ENCODE measurements around the gene UBXN1.

- TF ChIP-seq CTCF (conservative IDR thresholded peaks at IDR 0.05) (no peak), EZH2 (IDR thresholded peaks at IDR 0.05; ENCODE audit: low read depth) (no peak)
Measured at GRCh38 chr11:62669420-62670161, 9.3 kb downstream of the UBXN1 start.
